ENCODE measurements around the gene DISC1. TPM values are rescaled to one million over a fixed set of nuclear protein-coding genes. Genes with fewer than 3 reads are reported as not detected.

The DISC1 gene
- total and polyA plus RNA-seq, 2 donors (not counting 3 experiments of a cell fraction or from before 2014, with no cell fraction given), result 3.3 to 14.7 TPM

- Histone ChIP-seq H3K4me3 (replicated peaks in 1 of 3; ENCODE audit: insufficient read depth in 1 of 3, low read depth in 1 of 3, low read length in 3 of 3) (no peak overlapping the region), H2AFZ (ENCODE audit: low read depth, low read length) (no peak overlapping the region), H3K4me2 (ENCODE audit: insufficient read depth, low read length) (no peak overlapping the region), H3K4me1 (ENCODE audit: control insufficient read depth, extremely low read depth, insufficient read depth, low read length) (no peaks in the 10 kb centered on the region), H4K20me1 (replicated peaks; ENCODE audit: control insufficient read depth, extremely low read depth, insufficient read depth, low read length) (no peaks in the 10 kb centered on the region), H3K9ac (replicated peaks; ENCODE audit: extremely low read depth, insufficient read depth, low read length) (no peak overlapping the region), H3K27ac (ENCODE audit: insufficient read depth, low read depth, low read length) (no peak overlapping the region), H3K9me3 (replicated peaks; ENCODE audit: control insufficient read depth, insufficient read depth, low read length) (no peaks in the 10 kb centered on the region), H3K27me3 (ENCODE audit: control insufficient read depth in 2 of 2, insufficient read depth in 2 of 2, low read length in 2 of 2) (no peaks in the 10 kb centered on the region), H3K79me2 (ENCODE audit: control insufficient read depth, insufficient read depth, low read length) (no peaks in the 10 kb centered on the region), H3K36me3 (ENCODE audit: control insufficient read depth in 2 of 2, extremely low read depth in 1 of 2, insufficient read depth in 2 of 2, low read length in 2 of 2) (no peaks in the 10 kb centered on the region), H3K9me1 (replicated peaks; ENCODE audit: control insufficient read depth, extremely low read depth, insufficient read depth, low read length) (no peaks in the 10 kb centered on the region)
- no TSS peak for BruUV-seq (replicated peaks)
- POLR2A ChIA-PET, result interaction anchor here (1.0 kb wide), 1 partner anchor 16 kb away, joined by 4 read pairs; no protein-coding TSS in a partner anchor
- no peak for DNase-seq (ENCODE audit: low read depth, low spot score)
- TF ChIP-seq POLR2A (IDR thresholded peaks at IDR 0.05; ENCODE audit: low read depth, low read length) (no peak), GATA2 (IDR thresholded peaks at IDR 0.05; ENCODE audit: insufficient read depth, insufficient read length, low read depth, low read length) (no peak), CTCF (IDR thresholded peaks at IDR 0.05; ENCODE audit: extremely low read depth in 1 of 2, insufficient read depth in 1 of 2, low read depth in 1 of 2, low read length in 2 of 2) (no peak), EZH2 (IDR thresholded peaks at IDR 0.05; ENCODE audit: borderline replicate concordance, low read depth, low read length, severe bottlenecking) (no peak), MAX (IDR thresholded peaks at IDR 0.05; ENCODE audit: insufficient read depth, insufficient read length) (no peak), MYC (IDR thresholded peaks at IDR 0.05; ENCODE audit: low read depth, low read length) (no peak), FOS (IDR thresholded peaks at IDR 0.05; ENCODE audit: borderline replicate concordance, insufficient read depth, low read length) (no peak), JUN (IDR thresholded peaks at IDR 0.05; ENCODE audit: borderline replicate concordance, insufficient read depth, insufficient read length, low read depth) (no peak)
- FAIRE-seq, result no peak
- intact Hi-C loops (cut with micrococcal nuclease), result no loop called here
- dilution Hi-C loops (cut with MboI; ENCODE audit: extremely low pct_ligation_motif_present, low sequenced_read_pairs), result no loop called here
- CTCF ChIA-PET, result interaction anchor here (0.6 to 2.3 kb wide), 10 partner anchors 9 to 226 kb away, joined by 3 to 16 read pairs (median 4); no protein-coding TSS in a partner anchor
These were observed 356.4 kb downstream of the DISC1 start for GRCh38 chr1:231982871-231983587.
